Endometrial microvascular endothelial cells (primary cell): ENCODE results near the gene KLK11. TPM values are rescaled to one million over a fixed set of nuclear protein-coding genes. Genes with fewer than 3 reads are reported as not detected.

ENCODE experiments used
- in situ Hi-C: cut with HindIII; loops from 2 replicates; pipeline ENCODE4 v1.10.0; 2017; ENCODE audit warnings: low sequenced_read_pairs, low pct_unique_long_range_greater_than_20kb; ENCODE audit errors: inconsistent ontology term
- total RNA-seq: library from RNA; depleted of rRNA; stranded (reverse); fragments of >200 nt; gene quantifications from one replicate; pipeline ENCODE4 v1.2.3, GENCODE V29; 2015; ENCODE audit errors: inconsistent ontology term

Gene KLK11
- total RNA-seq, 1 donor from 2014 or later: not detected

DNA sequence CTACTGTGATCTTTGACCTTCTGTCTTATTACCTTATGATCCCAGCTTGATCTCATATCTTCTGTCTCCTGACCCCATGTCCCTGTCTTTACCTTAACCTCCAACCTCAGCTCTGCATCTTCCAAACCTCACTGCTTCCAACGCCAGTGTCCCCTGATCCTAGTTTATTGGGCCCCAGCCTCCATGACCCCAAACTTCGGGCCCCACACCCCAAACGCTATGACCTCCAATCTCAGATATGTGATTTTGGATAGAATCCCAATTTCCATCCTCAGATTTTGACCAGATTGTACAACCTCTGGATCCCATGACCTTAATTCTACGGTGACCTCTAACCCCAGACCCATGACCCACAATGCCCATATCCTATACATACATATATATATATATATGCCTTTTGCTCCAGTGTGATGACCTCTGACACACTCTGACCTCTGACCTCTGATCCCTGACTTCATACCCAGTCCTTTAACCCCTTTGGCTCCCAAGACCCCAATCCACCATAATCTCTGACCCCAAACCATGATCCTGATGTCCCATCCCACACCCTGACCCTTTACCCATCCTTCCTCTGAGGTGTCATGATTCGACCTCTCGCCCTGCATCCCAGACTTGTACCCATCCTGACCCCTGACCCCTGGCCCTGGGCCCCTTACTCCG lies 4.9 kb upstream of the KLK11 start:
- in situ Hi-C loops: no loop called here

DNA sequence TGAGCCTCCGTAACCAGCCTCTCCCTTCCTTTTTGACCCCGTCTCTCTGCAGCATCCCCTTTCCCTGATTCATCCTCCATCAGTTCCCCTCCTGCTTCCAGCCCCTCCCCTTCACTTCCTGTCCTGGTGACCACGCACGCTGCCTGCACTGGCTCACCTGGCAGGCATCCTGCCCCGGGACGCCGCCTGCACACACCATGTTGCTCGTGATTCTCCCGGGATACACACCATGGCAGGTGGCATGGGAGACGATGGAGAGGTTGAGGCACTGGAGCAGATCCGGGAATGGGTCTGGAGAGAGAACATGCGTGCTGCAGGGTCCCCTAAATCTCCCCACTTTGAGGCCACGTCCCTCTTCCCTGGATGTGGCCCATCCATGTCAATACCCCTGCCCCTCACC lies 4.2 kb upstream of the KLK11 start:
- in situ Hi-C loops: no loop called here

- in situ Hi-C loops: no loop called here
Observed at GRCh38 chr19:51029718-51030117, 3.3 kb upstream of the KLK11 start.

DNA sequence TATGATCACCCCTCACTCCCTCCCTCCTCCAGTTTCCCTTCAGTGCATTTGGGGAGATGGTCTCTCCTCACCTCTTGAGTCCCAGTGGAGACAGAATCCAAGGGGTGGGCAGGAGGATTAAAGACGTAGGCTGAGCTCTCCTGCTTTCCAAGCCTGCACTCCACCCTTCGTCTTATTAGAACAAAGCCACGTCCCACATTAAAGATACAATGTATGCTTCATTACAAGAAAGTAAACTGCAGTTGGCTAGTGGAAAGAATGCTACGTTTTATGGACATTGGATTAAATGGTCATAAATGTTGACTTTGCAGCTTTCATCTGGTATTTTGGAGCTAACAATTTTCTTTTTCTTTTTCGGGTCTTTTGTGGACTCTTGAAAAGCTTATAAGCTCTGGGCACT lies 1.5 kb upstream of the KLK11 start:
- in situ Hi-C loops: no loop called here

GRCh38 chr19:51027126-51027806 lies 850 bp upstream of the KLK11 start:
- in situ Hi-C loops: no loop called here

GRCh38 chr19:51025809-51026553 lies 435 bp downstream of the KLK11 start:
- in situ Hi-C loops: no loop called here

DNA sequence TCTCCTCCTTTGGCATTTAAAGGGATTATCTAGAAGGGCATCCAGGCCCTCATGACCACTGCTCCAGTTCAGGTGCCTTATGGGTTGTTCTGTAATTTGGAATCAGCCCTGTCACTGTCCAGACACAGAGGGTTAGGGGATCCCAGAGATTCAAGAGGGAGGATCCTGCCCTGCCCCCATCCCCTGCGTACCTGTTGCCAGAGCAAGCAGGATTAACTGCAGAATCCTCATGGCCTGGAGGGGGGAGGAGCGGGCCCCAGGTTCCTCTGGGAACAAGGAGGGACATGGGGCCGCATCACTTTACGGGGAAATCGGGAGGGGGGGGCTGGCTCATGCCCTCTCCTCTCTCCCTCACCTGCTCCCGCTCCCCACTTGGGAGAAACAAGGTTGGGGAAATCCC lies 1.0 kb downstream of the KLK11 start:
- in situ Hi-C loops: no loop called here

GRCh38 chr19:51024924-51025323 lies 1.5 kb downstream of the KLK11 start:
- in situ Hi-C loops: no loop called here

DNA sequence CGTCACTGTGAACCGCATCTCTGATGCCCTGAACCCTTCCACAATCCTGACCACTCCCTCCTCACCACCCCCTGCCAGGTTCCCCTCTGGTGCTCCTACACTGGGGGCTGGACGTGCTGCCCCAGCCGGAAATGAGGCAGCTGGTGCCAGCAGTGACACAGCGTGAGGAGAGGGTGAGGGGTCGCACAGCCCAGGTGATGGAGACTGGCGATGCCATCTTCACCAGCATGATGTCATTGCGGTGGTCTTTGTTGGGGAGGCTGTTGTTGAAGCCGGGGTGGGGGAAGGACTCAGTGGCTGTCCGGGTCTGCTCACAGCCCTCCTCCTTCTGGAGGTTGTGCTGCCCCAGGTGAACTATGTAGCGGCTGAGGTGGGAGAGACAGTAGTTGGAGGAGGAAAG lies 2.5 kb downstream of the KLK11 start:
- in situ Hi-C loops: no loop called here

- in situ Hi-C loops: no loop called here
Observed at GRCh38 chr19:51022526-51022925, 3.9 kb downstream of the KLK11 start.

GRCh38 chr19:51020988-51021651 lies 5.3 kb downstream of the KLK11 start:
- in situ Hi-C loops: no loop called here

- in situ Hi-C loops: no loop called here
Observed at GRCh38 chr19:51019544-51019925, 6.9 kb downstream of the KLK11 start, which contains the start of gene KLK10. Gene KLK10, minus strand, starts transcription at chr19:51019709. Its CDS starts 579 bp downstream, at chr19:51019130.

DNA sequence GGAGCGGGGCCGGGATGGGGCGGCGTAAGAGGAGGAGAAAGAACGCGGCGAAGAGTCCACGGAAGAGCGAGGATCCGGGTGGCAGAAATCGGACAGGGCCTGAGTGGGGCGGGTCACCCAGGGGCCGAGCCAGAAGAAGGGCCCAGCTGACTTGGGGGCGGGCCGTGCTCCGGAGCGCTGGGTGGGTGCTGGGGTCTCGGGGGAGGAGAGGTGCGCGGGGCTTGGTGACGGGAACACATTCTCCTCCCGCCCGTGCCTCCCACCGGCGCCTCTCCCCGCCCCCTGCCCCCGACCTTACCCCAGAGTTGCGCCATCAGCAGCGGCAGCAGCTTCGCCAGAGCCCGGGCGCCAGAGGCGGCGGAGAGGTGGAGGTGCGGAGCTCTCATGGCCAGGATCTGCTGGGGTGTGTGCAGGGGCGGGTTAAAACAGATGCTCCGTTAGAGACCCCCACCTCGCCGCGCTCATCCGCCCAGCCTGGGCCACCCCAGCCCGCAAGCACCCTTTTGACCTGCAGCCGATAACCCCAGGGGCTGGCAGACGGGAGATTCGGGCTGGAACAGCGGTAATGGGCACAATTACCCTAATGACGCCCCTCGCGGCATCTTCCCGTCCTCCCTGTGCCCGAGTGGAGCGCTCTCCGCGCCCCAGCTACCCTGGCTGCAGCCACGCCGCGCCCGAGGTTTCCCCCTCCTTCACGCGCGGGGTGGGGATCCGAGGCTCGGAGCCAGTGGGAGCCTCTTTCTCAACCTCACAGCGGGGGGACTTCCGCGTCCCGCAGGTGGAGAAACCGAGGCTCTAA lies 7.5 kb downstream of the KLK11 start:
- in situ Hi-C loops: no loop called here

GRCh38 chr19:51016798-51017683 lies 9.4 kb downstream of the KLK11 start:
- in situ Hi-C loops: no loop called here

DNA sequence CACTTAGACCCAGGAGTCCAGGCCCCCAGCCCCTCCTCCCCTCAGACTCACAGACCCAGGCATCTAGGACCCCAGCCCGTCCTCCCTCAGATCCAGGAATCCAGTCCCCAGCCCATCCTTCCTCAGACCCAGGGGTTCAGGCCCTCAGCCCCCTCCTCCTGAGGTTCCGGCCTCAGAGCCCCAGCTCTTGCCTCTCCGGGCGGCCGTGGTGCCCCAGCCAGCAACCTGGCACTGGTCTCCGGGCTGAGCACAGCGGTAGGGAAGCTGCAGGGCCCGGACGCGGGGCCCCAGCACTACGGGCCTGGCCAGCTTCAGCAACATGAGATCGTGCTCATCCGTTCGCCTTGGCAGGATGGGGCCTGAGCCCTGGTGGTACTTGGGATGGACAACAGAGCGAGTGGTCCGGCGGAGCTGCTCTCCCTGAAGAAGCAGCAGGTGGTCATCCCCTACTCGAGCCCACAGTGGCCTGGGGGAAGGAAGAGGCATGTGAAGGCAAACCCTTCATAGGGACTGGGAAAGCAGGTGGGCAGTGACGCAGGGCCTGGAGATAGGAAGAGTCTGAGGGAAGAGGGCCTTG lies 10.6 kb downstream of the KLK11 start:
- in situ Hi-C loops: no loop called here

DNA sequence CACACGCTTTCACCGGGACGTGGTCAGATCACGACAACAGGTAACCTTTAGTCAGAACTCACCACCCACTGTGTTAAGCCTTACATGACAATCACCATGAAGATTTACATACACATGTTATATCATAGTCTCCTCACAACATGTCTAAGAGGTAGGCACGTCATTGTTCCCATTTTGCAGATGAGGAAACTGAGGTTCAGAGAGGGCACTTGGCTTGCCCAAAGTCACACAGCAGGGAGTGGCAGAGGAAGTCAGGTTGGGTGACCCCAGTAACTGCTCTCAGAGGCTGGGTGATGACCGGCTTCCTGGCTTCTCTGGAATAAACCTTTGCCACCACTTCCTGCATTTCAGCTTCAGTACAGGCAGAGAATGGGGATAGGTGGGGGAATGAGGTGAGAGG lies 12.2 kb downstream of the KLK11 start:
- in situ Hi-C loops: no loop called here

- in situ Hi-C loops: no loop called here
Observed at GRCh38 chr19:51012661-51013190, 13.7 kb downstream of the KLK11 start.
